KOPT-K1 (cell line): ENCODE results near the gene ZNF598.

Source experiments
- H3K27ac ChIP-seq: fragments of 200-600 bp; sonication (generic); 2 replicates; pipeline ENCODE4 v1.5.1; 2016; ENCODE audit warnings: antibody characterized with exemption, mild to moderate bottlenecking, low read depth, low read length; ENCODE audit not compliant: poor library complexity, severe bottlenecking
- H3K36me3 ChIP-seq: fragments of 200-600 bp; sonication (generic); 2 replicates; pipeline ENCODE4 v1.5.1; 2017; ENCODE audit warnings: antibody characterized with exemption, mild to moderate bottlenecking, low read length, moderate library complexity; ENCODE audit not compliant: insufficient read depth
- H3K9me3 ChIP-seq: fragments of 200-600 bp; sonication (generic); 2 replicates; pipeline ENCODE4 v1.5.1; 2017; ENCODE audit warnings: antibody characterized with exemption, low read length, mild to moderate bottlenecking; ENCODE audit not compliant: insufficient read depth, poor library complexity, severe bottlenecking

The ZNF598 gene

DNA sequence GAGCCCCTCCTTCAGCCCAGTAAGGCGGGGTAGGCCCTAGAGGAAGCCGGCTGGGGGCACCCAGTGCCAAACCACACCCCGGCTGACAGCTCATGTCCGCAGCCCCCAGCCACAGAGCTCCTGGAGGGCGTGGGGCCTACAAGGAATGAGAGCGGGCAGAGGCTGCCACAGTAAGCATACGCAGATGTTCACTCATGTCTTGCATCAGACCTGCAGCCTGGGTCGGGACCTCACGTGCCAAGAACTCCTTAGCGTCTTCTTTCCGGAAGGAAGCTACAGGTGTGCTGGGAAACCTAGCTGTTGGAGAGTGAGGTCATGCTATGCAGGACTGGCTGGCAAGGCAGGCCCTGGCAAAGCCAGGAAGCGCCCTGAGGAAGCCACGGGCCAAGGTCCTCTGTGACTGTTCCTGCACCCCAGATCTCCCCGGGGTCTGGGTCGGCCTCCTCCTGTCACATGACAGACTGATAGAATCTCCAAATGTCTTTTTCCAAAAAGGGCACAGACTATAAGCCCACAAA lies 1.6 kb downstream of the ZNF598 start:
- peaks cover 36% of the 10 kb centered on the region; the same call in 1 of the 2 replicates for H3K36me3 ChIP-seq
- no peaks in the 10 kb centered on the region for H3K9me3 ChIP-seq
- peak overlapping the region; percentile 68 for H3K27ac ChIP-seq

DNA sequence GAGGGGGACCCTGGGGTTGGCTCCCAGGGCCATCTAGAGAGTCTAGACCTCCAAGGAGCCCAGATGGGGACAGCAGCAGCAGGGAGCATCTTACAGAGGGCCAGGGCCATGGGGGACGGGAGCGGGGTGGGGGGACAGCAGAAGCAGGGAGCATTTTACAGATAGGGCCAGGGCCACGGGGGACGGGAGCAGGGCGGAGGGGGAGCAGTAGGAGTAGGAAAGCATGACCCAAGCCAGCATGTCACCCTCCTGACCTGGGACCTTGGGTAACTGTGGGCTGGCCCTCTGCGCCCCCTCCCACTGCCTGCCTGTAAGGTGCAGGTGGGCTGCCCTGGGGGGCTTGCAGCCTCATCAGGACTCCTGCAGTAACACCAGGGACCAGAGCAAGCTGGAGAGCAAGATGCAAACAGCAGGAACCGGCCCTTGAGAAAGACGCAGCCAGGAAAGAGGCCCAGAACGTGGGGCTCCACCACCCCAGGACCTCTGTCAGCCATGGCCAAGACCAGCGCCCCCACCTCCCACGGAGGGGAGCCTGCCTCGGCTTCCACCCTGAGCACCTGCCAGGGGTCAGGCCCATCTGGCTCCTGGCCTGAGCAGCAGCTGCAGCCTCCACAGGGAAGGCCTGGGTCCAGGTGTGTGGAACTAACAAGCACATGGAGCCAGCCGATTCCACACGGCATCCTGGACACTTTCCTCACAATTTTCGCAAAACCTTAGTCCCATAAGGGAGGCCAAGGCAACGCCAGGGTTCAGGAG lies 2.4 kb downstream of the ZNF598 start:
- peak overlapping the region; percentile 68 for H3K27ac ChIP-seq
- H3K36me3 ChIP-seq: peaks cover 44% of the 10 kb centered on the region; the same call in 1 of the 2 replicates
- no peaks in the 10 kb centered on the region for H3K9me3 ChIP-seq

DNA sequence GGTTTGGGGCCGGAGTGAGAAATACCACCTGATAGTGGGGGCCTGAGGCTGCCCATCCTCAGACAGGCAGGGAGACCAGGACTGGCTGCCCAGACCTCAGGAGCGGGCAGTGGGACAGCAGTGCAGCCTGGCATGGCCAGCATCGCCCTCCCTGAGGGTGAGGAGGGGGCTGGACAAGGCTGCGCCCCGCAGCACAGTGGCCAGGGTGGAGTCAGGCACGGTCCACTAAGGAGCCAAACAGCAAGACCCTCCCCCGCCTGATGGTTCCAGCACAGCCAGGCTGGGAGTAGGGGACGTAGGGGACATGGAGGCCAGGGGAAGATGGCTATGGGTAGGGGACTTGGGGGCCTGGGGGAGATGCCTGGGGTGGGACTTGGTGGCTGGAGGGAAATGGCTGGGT lies 3.3 kb downstream of the ZNF598 start:
- Histone ChIP-seq H3K27ac (no peak overlapping the region), H3K36me3 (peaks cover 53% of the 10 kb centered on the region), H3K9me3 (no peaks in the 10 kb centered on the region)

DNA sequence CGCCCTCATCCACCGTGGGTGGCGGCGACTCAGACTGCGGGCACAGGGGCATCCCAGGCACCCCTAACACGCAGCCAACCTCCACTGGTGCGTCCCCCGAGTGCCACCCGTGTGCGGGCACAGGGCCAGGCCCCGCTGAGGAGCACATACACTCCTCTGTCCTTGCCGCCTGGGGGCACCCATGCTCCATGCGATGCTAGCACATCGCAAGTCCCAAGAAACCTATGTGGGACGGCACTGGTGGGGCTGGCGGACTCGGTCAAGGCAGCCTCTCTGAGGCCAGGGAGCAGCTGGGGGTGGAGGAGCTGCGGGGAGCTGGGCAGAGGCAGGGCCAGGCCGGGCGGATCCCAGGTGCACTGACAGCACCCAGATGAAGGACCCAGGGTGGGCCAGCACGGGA lies 4.0 kb downstream of the ZNF598 start:
- Histone ChIP-seq H3K27ac (no peak overlapping the region), H3K9me3 (no peaks in the 10 kb centered on the region), H3K36me3 (peaks cover 60% of the 10 kb centered on the region)

DNA sequence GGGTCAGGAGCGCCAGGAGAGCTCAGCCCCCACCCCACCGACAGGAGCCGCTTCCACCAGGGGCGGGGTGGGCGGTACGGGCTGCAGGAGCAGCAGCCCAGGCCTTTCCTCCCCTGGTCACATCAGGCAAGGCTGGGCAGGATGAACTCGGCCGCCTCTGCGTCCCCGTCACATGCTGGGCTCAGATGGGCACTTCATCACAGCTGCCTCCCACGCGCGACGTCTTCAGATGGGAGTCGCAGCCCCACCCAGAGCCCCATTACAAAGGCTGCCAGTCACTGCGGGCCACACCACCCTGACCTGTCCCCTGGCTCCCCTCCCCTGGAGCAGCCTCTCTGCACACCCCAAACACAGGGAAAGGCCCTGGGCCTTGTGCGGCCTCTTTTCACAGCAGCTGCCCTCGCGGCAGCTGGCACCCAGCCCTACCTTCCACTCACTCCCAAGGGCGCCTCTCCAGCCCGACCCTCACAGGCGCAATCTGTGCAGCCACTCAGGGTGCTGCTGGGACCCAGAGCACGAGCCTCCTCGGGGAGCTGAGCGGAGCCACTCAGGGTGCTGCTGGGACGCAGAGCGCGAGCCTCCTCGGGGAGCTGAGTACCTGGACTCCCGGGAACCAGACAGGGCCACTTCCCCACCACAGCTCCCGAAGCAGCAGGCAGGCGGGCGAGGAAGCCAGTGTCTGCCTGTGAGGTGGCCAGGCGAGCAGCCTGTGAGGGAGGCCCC lies 4.7 kb downstream of the ZNF598 start:
- H3K27ac ChIP-seq: no peak overlapping the region
- peaks cover 67% of the 10 kb centered on the region for H3K36me3 ChIP-seq
- no peaks in the 10 kb centered on the region for H3K9me3 ChIP-seq

DNA sequence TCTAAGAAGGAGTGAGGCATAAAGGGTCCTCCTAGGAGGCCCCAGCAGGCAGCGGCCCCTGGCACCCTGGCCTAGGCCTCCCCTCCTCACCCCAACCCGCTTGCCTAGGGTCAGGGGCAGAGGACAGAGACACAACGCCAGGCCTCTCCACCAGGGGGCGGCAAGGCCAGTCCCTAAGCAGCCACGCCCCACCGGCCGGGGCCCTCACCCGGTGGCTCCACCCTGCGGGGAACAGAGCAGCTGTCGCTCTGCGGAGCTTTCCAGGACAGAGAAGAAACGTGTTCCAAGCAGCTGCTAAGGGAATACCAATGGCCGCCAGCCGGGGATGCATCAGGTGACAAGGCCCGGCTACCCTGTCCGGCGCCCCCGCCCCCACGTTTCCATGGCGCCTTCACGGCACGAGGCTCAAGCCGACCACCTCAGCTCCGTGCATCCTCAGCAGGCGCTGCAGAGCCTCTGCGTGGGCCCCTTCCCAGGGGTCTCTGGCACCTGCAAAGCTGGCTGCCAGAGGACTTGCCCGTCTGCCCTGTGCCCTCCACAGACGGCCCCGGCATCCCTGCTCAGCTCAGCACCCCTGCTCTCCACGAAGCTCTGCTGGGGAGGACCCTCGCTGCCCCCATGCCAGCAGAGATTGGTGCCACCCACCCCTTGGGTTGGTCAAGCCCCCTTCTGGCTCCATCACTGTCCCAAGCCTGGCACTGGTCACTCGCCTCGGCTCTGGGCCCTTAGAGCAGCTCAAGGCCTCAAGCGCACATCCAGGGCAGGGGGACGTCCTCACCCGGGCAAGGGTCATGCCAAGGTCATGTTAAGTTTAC lies 5.6 kb downstream of the ZNF598 start:
- peaks cover 76% of the 10 kb centered on the region for H3K36me3 ChIP-seq
- H3K9me3 ChIP-seq: no peaks in the 10 kb centered on the region
- H3K27ac ChIP-seq: no peak overlapping the region

DNA sequence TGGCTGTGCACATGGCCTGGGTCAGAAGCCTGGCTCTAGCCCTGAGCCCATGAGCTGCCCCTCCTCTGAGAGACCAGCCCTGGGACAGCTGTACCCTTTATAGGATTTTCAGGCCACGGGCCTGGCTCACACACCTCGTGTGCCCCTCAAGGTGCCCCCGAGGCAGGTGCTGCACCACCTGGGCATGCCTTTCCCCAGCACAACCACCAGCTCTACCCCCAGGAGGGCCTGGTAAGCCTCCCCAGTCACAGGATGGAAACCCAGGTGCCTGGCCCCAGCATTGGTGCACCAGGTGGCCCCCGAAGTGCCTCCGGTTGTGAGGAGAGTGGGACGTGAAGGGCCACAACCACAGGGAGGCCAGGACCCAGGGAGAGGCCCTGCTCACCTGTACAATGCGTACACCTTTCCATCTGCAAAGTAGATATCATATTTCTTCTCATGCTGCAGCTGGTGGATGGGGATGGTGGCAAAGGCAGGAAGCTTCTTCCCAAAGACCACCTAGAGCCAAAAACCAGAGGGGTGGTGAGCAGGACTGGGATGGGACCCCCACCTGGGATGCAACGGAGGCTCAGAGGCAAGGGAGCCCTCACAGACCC lies 6.3 kb downstream of the ZNF598 start:
- H3K36me3 ChIP-seq: peaks cover 83% of the 10 kb centered on the region
- no peak overlapping the region for H3K27ac ChIP-seq
- no peaks in the 10 kb centered on the region for H3K9me3 ChIP-seq

DNA sequence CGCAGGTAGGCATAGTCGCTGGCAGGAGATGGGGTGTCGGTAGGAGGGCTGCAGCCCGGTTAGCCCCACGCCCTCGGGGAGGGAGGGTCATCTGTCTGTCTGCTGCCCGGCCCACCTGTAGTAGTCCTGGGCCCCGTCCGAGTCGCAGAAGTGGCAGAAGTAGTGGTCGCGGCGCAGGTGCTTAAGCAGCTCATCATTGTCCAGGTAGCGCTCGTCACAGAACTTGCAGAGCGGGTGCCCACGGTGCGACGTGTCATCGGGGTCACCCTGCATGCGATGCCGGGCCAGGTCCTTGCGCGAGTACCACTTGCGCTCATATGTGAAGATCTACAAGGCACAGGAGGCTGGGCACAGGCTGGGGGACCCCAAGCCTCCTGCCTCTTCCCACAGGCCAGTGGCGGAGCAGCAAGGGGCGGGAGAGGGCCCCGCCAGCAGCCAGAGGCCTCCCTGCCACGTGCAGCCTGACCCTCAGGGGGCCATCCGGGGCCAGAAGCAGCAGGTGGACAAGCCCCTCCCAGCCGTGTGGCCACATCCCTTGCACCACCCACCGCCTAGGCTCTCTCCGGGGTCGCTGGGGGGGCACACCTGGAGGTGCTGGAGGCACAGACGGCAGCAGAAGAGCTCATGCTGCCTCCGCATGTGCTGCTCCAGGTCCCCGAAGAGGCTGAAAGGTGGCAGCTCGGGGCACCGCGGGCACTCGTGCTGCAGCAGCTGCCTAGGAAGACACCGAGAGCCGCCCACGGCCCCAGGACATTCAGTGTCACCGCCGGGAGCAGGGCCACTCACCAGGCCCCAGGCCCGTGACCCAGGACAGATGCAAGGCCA lies 7.0 kb downstream of the ZNF598 start:
- Histone ChIP-seq H3K27ac (no peak overlapping the region), H3K36me3 (peaks cover 90% of the 10 kb centered on the region), H3K9me3 (no peaks in the 10 kb centered on the region)

DNA sequence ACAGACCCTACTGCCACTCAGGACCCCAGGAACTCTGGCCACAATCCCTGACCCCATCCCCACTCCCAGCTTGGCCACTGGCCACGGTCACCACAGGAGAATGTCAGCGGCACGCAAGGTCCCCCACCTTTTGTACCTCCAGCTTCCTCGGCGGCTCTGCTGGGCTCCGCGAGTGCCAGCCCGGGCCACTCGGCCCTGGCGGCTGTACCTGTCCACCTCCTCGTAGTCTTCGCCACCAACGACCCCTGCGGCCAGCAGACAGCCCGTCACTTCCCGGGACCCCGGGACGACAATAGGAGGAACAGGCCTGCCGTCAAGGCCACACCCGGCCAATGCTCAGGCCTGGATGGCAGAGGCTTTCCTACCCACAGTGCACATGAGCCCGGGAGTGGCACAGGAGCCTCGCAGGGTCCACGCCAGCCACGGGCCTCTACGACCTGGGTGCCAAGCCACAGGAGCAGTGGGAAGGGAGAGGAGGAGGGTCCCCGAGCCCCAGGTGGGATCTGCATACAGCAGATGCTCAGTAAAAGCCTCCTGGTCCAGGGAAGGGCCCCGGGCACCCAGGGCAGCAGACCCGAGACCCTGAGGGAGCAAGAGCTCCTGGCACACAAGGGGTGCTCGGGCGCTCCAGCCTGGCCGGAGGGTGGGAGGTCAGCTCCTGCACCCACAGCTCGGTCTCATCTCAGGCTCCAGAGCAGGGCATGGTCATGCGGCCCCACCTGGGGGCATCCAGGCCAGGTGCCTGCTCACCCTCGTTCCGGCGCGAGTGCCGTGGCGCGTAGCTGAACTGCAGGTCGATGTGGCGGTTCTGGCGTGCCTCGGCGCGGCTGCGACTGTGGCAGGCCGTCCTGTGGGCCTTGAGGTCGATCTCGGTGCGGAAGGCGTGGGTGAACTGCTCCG lies 7.9 kb downstream of the ZNF598 start:
- H3K36me3 ChIP-seq: peaks cover 89% of the 10 kb centered on the region
- H3K9me3 ChIP-seq: no peaks in the 10 kb centered on the region
- no peak overlapping the region for H3K27ac ChIP-seq

DNA sequence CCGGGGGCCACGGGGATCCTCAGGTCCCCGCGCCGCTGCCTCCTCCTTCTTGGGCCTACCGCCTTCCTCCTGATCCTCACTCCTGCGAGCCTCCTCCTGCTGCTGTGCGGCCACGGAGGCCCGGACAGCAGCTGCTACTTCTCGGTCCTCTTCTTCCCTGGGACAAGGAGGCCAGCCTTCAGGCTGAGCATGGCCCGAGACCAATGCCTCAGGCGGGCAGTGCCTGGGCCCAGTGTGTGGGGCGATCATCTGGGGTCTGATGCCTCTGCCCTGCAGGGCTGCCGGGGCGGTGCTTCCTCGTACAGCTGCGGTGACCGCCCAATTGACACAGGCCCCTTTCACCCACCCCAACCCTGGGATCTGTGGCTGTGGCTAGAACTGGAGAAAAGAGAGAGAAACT lies 8.6 kb downstream of the ZNF598 start:
- H3K9me3 ChIP-seq: no peaks in the 10 kb centered on the region
- H3K36me3 ChIP-seq: peaks cover 87% of the 10 kb centered on the region
- no peak overlapping the region for H3K27ac ChIP-seq

DNA sequence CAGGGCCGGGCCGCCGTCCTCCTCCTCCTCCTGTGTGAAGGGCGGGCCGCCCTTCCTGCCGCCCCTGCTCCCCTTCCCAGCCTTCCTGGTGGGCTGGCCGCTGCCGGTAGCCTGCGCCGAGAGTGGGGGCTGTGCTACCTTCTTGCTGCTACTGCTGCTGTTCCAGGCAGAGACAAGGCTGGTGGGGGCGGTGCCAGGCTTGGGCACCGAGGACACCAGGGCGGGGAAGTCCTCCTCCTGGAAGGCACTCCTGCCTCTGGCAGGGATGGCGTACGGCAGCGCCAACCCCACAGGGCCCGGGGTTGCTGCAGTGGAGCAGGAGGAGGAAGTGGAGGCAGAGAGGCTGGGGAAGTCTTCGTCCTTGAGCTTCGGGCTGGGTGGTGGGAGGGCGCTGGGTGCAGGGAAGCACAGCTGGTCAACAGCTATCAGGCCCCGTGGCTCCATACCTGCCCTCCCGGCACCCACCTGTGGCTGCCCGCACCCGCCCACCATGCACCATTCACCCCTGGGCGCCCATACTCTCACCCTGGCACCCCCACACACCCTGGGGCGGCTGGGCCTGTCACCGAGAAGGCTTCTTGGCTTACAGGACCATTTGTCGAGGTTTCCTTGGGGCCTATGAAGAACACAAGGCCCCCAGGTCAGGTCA lies 9.6 kb downstream of the ZNF598 start:
- Histone ChIP-seq H3K27ac (no peak overlapping the region), H3K9me3 (no peaks in the 10 kb centered on the region), H3K36me3 (peaks cover 86% of the 10 kb centered on the region)

DNA sequence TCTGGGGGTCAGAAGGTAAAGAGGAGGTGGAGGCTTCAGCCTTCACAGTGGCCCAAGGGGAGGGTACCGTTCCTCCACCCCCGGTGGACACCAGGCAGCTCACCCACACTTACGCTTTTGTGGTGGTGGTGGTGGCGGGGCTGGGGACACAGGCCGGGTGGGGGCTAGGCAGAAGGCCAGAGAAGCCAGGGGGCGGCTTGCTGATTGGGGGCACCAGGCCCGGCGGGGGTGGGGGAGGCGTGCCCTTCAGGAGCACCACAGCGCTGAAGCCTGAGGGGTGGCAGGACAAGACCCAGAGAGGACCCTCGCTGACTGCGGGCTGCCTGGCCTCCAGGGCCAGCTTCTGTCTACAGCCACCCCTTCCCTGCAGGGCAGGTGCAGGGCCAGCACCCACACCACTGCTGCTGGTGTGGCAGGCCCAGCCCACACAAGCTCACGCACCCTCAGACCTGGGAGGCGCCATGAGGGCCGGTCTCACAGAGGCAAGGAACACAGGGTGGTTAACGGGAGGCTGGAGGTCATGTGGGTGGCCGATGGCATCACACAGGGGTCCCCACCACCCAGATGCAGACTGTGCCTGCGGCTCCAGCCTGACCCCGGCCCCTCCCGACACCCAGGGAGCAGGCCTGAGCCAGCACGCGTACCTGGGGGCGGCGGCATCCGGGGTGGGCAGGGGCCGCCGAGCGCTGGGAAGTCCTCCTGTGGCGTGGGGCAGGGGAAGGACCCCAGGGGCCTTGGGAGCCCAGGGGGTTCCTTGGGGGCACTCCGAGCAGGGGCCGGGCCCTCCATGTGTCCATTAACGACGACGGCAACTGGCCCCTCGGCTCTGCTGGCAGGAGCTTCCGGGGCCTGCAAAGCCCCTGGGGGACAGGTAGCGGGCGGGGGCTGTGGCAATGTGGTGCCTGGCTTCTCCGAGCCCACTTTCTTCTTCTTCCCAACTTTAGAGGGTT lies 10.5 kb downstream of the ZNF598 start:
- H3K27ac ChIP-seq: no peak overlapping the region
- H3K36me3 ChIP-seq: peaks cover 80% of the 10 kb centered on the region
- no peaks in the 10 kb centered on the region for H3K9me3 ChIP-seq
